SK-N-MC (cell line): ENCODE results near the gene COL6A3.
"Not testable (repeated sequence)": the region's sequence is repeated elsewhere in the genome, so short reads cannot be mapped to it uniquely, and the experiment has no call there.

Experiments
- DNase-seq: peaks from one replicate; pipeline ENCODE4 v3.0.0-alpha.2; 2011; ENCODE audit warnings: low read depth, low spot score
- H3K27ac ChIP-seq: fragments of 200-600 bp; sonication (generic); 2 replicates; pipeline ENCODE4 v1.5.1; 2016; ENCODE audit warnings: mixed run types
- H3K36me3 ChIP-seq: fragments of 200-600 bp; sonication (generic); 2 replicates; pipeline ENCODE4 v1.6.1; 2017; ENCODE audit warnings: antibody characterized with exemption, low read length, mixed read lengths; ENCODE audit not compliant: insufficient read depth
- H3K4me3 ChIP-seq: fragments of 200-600 bp; sonication (generic); 2 replicates; pipeline ENCODE4 v1.5.1; 2016
- H3K9ac ChIP-seq: fragments of 200-600 bp; sonication (generic); 2 replicates; pipeline ENCODE4 v1.8.0; 2017; ENCODE audit warnings: mixed run types, mixed read lengths; ENCODE audit not compliant: insufficient read length
- H3K9me3 ChIP-seq: fragments of 200-600 bp; sonication (generic); 2 replicates; pipeline ENCODE4 v1.6.1; 2017; ENCODE audit warnings: low read depth, mild to moderate bottlenecking, antibody characterized with exemption, low read length, moderate library complexity, mixed read lengths
- EZH2 ChIP-seq: fragments of 200-600 bp; sonication (generic); IDR thresholded peaks from one replicate; pipeline ENCODE4 v1.6.1; 2017; ENCODE audit warnings: antibody characterized with exemption
- FOXP2 ChIP-seq: optimal IDR thresholded peaks from 2 replicates; pipeline ENCODE3; 2011; ENCODE audit warnings: mild to moderate bottlenecking, moderate library complexity; ENCODE audit not compliant: insufficient read depth; ENCODE audit errors: extremely low read length, control extremely low read depth
- POLR2AphosphoS5 ChIP-seq: IDR thresholded peaks from 2 replicates; pipeline ENCODE4 v1.6.1; 2012; ENCODE audit warnings: mild to moderate bottlenecking, low read depth, low read length, borderline replicate concordance

Gene COL6A3

DNA sequence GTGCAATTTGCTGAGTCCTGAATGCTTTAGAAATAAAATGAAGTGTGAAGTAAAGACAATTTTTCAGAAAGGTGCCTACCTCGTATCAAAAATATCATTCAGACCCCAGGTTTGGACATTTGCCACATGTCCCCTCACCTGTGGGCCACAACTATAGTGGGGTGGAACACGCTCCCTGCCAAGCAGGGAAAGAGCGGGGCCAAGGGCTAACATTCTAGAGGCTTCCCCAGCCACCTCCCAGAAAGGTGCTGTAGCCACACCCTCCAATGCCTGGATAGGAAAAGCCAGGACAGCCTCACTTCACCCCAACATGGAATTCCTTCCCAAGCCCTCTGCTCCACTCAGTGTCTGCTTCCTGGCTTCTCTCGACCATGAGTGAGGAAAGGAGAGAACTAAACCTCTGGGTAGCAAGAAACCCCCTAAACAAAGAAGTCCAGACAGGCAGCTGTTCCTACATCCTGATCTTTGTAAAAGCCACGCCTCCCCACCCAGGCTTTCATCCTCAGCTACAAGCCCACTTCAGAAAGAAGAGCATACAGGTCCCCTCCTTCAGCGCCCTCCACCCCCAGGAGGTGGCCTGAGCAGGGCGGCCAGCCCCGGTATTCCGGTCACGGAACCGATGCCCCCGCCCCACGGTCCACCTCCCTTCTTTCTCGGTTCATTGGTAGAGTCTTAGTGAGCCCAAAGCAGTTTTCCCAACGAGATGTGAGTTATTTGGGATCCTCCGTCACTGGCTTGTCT lies 2.1 kb downstream of the COL6A3 start:
- Histone ChIP-seq H3K27ac (no peak overlapping the region), H3K9me3 (no peaks in the 10 kb centered on the region), H3K36me3 (no peaks in the 10 kb centered on the region), H3K4me3 (no peak overlapping the region), H3K9ac (no peak overlapping the region)
- no peak for TF ChIP-seq EZH2
- no peak for TF ChIP-seq POLR2AphosphoS5
- no peak for DNase-seq

DNA sequence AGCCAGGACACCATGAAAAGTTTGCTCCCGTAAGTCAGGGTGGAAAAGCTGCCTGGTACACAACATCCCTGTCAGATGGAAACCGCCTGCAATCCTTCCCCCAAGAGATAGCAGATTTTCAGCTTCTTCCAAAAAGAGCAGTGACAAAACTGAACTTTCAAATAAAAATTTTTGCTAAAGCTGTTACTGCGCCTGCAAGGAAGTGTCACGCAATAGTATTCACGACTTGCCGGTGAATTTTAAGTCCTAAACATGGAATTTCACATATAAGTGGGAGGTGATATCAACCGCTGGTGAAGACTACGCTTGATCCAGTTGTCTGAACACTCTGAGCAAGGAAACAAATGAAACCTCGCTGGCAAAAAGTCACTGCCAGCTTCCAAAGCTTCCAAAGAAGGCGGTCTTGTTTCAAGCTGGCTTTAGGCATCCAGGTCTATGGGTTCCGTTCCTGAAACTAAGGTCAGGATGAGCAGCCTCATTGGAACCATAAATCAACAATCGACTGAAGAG lies 2.8 kb downstream of the COL6A3 start:
- H3K9ac ChIP-seq = no peak overlapping the region
- no peaks in the 10 kb centered on the region for H3K9me3 ChIP-seq
- no peak for DNase-seq
- no peaks in the 10 kb centered on the region for H3K36me3 ChIP-seq
- TF ChIP-seq EZH2 (no peak), FOXP2 (no peak)
- H3K4me3 ChIP-seq = no peak overlapping the region
- no peak overlapping the region for H3K27ac ChIP-seq

DNA sequence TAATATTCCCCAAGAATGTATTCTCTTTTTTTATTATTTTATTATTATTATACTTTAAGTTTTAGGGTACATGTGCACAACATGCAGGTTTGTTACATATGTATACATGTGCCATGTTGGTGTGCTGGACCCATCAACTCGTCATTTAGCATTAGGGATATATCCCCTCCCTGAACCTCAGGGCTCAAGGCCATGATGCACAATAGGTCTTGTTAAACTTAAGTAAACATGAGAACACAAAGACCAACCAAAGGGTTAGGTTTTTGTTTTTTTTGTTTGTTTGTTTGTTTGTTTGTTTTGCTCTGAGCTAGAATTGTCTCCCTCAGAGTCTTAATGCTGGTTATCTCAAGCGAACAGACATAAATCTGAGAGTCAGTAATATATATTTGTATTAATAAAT lies 4.7 kb downstream of the COL6A3 start:
- not testable (repeated sequence) for H3K9ac ChIP-seq, H3K9me3 ChIP-seq, H3K4me3 ChIP-seq

DNA sequence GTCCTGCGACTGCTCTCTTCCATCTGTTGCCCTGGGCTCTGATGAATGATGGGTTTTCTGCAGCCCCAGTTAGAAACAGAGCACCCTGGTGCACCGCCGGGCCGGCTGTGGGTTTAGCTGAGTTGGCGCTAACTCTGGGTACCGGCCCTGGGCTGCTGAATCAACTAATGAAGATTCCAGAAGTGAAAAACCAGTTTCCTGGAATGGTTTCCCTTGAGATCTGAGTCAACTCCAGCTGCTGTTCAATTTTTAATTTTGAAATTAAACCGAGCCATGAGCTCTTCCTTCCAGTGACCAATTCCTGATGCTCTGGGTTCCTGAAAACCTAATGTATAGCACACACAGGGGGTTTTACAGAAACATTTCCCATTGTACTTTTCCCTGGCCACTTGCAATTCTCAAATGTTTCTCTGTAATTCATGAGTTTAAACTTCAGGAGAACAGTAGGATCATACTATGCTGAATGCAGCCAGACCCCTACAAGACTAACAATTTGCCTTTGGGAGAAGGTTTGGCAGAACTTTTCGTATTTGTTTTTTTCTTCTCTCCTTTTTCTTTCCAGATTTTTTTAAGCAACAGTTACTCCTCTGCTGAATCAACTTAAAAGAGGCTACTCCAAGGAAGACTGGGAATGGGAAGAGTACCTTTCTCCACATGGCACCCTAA lies 5.5 kb downstream of the COL6A3 start:
- TF ChIP-seq EZH2 (no peak), FOXP2 (no peak), POLR2AphosphoS5 (no peak)
- Histone ChIP-seq H3K9me3 (no peaks in the 10 kb centered on the region), H3K4me3 (no peak overlapping the region), H3K9ac (no peak overlapping the region), H3K27ac (no peak overlapping the region), H3K36me3 (no peaks in the 10 kb centered on the region)
- no peak for DNase-seq

More for the DNA sequence above, 4.7 kb downstream of the COL6A3 start:
- DNase-seq, H3K36me3 ChIP-seq, H3K27ac ChIP-seq: not testable (repeated sequence)

DNA sequence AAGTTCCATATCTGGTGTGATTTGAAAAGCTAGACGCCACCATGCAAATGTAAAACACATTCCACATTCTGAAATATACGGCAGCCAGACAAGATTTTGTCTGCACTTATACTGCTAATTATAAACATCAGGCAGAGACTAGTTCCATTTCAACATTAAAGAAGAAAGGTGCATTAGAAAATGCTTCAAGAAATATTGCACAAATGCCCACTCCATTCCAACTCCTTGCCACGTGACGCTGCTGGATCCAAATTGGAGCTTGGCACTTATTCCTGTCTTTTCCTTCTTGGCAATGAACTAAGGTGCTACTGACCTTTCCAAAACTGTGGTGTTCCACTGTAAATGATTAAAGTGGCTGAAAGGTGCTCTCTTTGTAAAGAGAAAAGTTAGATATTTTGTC lies 6.3 kb downstream of the COL6A3 start:
- Histone ChIP-seq H3K27ac (no peak overlapping the region), H3K36me3 (no peaks in the 10 kb centered on the region)
- DNase-seq = no peak

DNA sequence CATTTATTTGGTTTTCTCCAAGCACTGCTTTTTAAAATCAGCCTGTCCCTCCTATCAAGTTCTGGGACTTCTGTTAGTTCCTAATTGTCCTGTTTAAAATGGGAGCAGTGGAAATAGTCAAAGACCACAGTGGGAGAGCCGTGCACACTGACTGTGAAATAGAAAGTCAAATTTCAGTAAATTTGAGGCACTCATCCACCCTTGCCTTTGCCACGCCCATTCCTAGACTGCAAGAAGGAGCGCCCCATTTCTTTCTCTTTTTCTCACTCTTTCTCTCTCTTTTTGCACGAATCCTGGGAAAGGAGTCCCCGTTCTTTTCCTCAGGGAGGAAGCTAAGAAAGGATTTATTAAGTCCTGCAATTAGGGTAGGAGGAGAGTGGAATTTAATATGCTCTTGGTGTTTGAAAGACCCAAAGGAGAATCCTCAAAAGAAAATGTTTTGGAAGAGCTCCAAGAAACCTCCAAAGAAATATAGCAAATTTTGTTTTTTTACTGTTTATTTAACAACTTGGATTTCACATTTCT lies 7.5 kb downstream of the COL6A3 start:
- TF ChIP-seq EZH2 (no peak), POLR2AphosphoS5 (no peak), FOXP2 (no peak)
- no peak overlapping the region for H3K9ac ChIP-seq
- DNase-seq = no peak
- no peaks in the 10 kb centered on the region for H3K9me3 ChIP-seq
- H3K27ac ChIP-seq = no peak overlapping the region
- H3K4me3 ChIP-seq = no peak overlapping the region
- no peaks in the 10 kb centered on the region for H3K36me3 ChIP-seq

More for the DNA sequence above, 6.3 kb downstream of the COL6A3 start:
- no peaks in the 10 kb centered on the region for H3K9me3 ChIP-seq
- no peak overlapping the region for H3K4me3 ChIP-seq
- H3K9ac ChIP-seq = no peak overlapping the region
- no peak for TF ChIP-seq FOXP2

DNA sequence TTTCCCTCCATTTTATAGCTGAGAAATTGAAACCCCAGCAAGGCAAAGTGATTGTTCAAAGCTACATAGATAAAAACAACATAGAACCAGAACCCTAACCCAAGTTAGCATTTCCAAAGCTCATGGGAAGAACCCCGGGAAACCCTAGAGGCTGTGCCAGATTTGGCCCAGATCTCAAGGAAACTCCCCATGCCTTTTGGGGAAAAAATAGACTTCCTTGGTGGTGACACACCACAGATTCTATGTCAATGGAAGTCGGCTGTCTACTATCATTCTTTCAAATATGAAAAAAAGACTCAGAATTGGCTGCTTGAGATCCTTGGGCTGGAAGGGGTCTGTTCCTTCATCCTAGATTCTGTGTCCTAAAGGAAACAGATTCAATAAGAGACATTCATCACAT lies 8.4 kb downstream of the COL6A3 start:
- Histone ChIP-seq H3K9me3 (no peaks in the 10 kb centered on the region), H3K27ac (no peak overlapping the region), H3K36me3 (no peaks in the 10 kb centered on the region), H3K9ac (no peak overlapping the region), H3K4me3 (no peak overlapping the region)
- DNase-seq = no peak
- TF ChIP-seq FOXP2 (no peak), POLR2AphosphoS5 (no peak), EZH2 (no peak)

DNA sequence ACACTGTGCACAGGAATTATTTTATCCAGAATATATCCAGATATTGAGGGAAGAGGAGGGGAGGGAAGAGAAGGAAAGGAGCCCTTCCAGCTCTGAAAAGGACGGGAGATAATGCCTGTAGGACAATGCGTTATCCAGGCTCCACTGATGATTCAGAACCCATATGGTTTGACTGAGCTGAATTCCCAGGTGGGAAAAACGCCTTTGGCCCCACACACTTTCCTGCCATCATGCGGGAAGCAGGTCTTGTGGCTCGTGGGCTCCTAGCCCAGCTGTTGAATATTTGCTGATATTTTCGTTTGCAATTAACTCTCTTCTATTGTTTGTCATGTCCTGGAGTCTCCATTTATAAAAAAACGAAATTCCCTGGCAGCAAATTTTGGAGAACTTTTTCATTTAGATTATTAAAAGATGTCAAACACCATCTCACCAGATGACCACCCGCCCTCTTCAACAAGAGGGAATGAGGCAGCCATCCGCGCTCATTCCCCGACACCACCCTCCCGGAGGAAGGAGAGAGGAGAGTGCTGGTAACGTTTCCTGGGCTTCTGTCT lies 8.9 kb downstream of the COL6A3 start:
- Histone ChIP-seq H3K9ac (no peak overlapping the region), H3K9me3 (no peaks in the 10 kb centered on the region), H3K36me3 (no peaks in the 10 kb centered on the region), H3K27ac (no peak overlapping the region), H3K4me3 (no peak overlapping the region)
- no peak for DNase-seq
- TF ChIP-seq FOXP2 (no peak), EZH2 (no peak), POLR2AphosphoS5 (no peak)

DNA sequence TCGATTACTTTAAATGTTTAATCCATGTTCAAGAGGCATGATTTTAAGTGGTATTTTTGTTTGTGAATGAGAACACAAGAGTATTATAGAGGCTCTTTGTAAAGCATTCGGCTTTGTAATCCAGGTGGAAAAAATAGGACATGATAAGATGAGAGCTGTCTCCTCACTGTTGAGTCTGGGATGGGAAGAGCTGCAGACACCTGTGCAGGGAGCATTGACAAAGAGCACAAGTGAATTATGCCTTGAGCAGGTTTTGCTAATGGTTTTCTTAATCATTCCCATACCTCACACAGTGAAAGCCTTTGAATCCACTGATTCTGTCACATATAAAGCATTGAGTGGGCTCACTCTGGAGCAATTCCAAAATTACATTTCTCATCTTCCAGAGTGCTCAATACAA lies 9.6 kb downstream of the COL6A3 start:
- H3K36me3 ChIP-seq = no peaks in the 10 kb centered on the region
- TF ChIP-seq FOXP2 (no peak), POLR2AphosphoS5 (no peak), EZH2 (no peak)
- no peak overlapping the region for H3K9ac ChIP-seq
- no peak overlapping the region for H3K27ac ChIP-seq
- H3K4me3 ChIP-seq = no peak overlapping the region
- DNase-seq = no peak
- H3K9me3 ChIP-seq = no peaks in the 10 kb centered on the region
